OCI-LY1 (cell line): Measurements from ENCODE around the gene EPHA5.

Source experiments
- H2AFZ ChIP-seq: fragments of 200-600 bp; sonication (generic), shearing (Covaris generic); 2 replicates; pipeline ENCODE4 v1.6.0; 2014; ENCODE audit warnings: antibody characterized with exemption, mild to moderate bottlenecking, low read length
- H3F3A ChIP-seq: fragments of 200-600 bp; sonication (generic), shearing (Covaris generic); 2 replicates; pipeline ENCODE4 v1.6.0; 2014; ENCODE audit warnings: mild to moderate bottlenecking, antibody characterized with exemption, low read length, moderate library complexity; ENCODE audit not compliant: insufficient read depth
- H3K27ac ChIP-seq: fragments of 200-600 bp; sonication (generic); 2 replicates; pipeline ENCODE4 v1.5.1; 2014; ENCODE audit warnings: low read length, mixed run types, mild to moderate bottlenecking, low read depth; ENCODE audit not compliant: poor library complexity, severe bottlenecking
- H3K27me3 ChIP-seq: fragments of 200-600 bp; sonication (generic); 2 replicates; pipeline ENCODE4 v1.6.0; 2014; ENCODE audit warnings: antibody characterized with exemption, mild to moderate bottlenecking, low read length, moderate library complexity; ENCODE audit not compliant: insufficient read depth
- H3K36me3 ChIP-seq: fragments of 200-600 bp; sonication (generic); 2 replicates; pipeline ENCODE4 v1.6.1; 2014; ENCODE audit warnings: mild to moderate bottlenecking, antibody characterized with exemption, low read length, moderate library complexity, mixed read lengths; ENCODE audit not compliant: insufficient read depth
- H3K4me1 ChIP-seq: fragments of 200-600 bp; sonication (generic); 2 replicates; pipeline ENCODE4 v1.5.1; 2014; ENCODE audit warnings: mild to moderate bottlenecking, low read length, moderate library complexity; ENCODE audit not compliant: insufficient read depth, severe bottlenecking
- H3K4me2 ChIP-seq: fragments of 200-600 bp; sonication (generic), shearing (Covaris generic); 2 replicates; pipeline ENCODE4 v1.6.1; 2014; ENCODE audit warnings: low read length
- H3K4me3 ChIP-seq: fragments of 200-600 bp; sonication (generic); 2 replicates; pipeline ENCODE4 v1.5.1; 2014; ENCODE audit warnings: low read length, low read depth, mild to moderate bottlenecking, mixed read lengths; ENCODE audit not compliant: poor library complexity, severe bottlenecking
- H3K79me2 ChIP-seq: fragments of 200-600 bp; shearing (Covaris generic); 2 replicates; pipeline ENCODE4 v1.6.1; 2016; ENCODE audit warnings: mixed run types, low read length, mixed read lengths; ENCODE audit not compliant: insufficient read depth
- H3K9ac ChIP-seq: fragments of 200-600 bp; sonication (generic), shearing (Covaris generic); 2 replicates; pipeline ENCODE4 v1.6.1; 2014; ENCODE audit warnings: mild to moderate bottlenecking, low read length, mixed read lengths
- H3K9me2 ChIP-seq: fragments of 200-600 bp; sonication (generic), shearing (Covaris generic); 2 replicates; pipeline ENCODE4 v1.6.1; 2014; ENCODE audit warnings: low read depth, mild to moderate bottlenecking, low read length, mixed read lengths
- H3K9me3 ChIP-seq: fragments of 200-600 bp; shearing (Covaris generic); 2 replicates; pipeline ENCODE4 v1.6.1; 2014; ENCODE audit warnings: low read length, mixed read lengths
- H4K20me1 ChIP-seq: fragments of 200-600 bp; sonication (generic), shearing (Covaris generic); 2 replicates; pipeline ENCODE4 v1.6.0; 2016; ENCODE audit warnings: mild to moderate bottlenecking, low read length; ENCODE audit not compliant: insufficient read depth
- CTCF ChIP-seq: fragments of 200-600 bp; sonication (generic), shearing (Covaris generic); IDR thresholded peaks from 2 replicates; pipeline ENCODE4 v1.5.1; 2017; ENCODE audit warnings: mild to moderate bottlenecking, antibody characterized with exemption, low read length, moderate library complexity, mixed read lengths
- EZH2 ChIP-seq: fragments of 200-600 bp; sonication (generic), shearing (Covaris generic); IDR thresholded peaks from 2 replicates; pipeline ENCODE4 v1.8.0; 2017; ENCODE audit warnings: borderline replicate concordance, mixed run types, mild to moderate bottlenecking, antibody characterized with exemption, low read length, moderate library complexity, mixed read lengths

Gene EPHA5

DNA sequence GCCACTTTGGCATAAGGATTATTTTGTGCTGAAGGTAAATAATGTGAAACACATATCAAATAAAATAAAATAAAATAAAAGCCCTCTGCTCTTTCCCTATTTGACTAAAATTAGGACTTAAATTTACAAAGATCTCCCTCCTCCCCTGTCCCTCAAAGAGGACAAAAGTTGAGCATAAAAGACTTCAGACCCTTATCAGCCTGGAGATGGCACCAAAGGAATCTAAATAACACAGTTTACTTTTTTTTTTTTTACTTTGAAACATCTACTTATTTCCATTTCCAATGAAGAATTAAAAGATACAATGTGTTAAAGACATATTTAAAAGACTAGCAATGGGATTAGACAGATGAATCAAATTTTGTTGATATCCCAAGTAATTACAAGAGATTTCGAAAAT lies 89.7 kb downstream of the EPHA5 start:
- Histone ChIP-seq H3F3A (no peaks in the 10 kb centered on the region), H3K4me3 (no peak overlapping the region), H3K27me3 (no peaks in the 10 kb centered on the region), H3K9ac (no peak overlapping the region), H3K36me3 (no peaks in the 10 kb centered on the region), H3K4me2 (no peak overlapping the region), H3K9me2 (no peaks in the 10 kb centered on the region), H4K20me1 (no peaks in the 10 kb centered on the region), H2AFZ (no peak overlapping the region), H3K79me2 (no peaks in the 10 kb centered on the region), H3K9me3 (no peaks in the 10 kb centered on the region), H3K27ac (no peak overlapping the region), H3K4me1 (no peaks in the 10 kb centered on the region)
- TF ChIP-seq EZH2: no peak
- TF ChIP-seq CTCF: no peak

DNA sequence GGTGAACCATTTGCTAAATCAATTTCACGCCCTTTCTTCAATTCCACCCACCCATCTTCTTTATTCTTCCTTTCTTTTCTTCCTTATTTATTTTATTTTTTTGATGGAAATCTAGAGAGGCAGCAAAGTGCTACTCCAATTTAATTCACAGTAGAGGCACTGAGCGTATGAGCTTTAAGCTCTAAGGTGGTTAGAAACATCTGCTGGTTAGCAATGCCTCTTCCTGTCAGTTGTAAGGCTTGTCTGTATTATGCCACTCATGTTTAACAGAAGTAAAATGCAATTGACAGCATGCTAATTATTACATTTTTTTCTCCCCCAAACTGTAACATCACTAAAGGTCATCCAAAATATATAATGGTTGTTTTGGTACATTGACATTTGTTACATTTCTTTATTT lies 103.8 kb downstream of the EPHA5 start:
- H3K36me3 ChIP-seq: no peaks in the 10 kb centered on the region
- no peak overlapping the region for H3K27ac ChIP-seq
- no peak overlapping the region for H3K4me3 ChIP-seq
- H3K9me2 ChIP-seq: no peaks in the 10 kb centered on the region
- no peaks in the 10 kb centered on the region for H3F3A ChIP-seq
- no peaks in the 10 kb centered on the region for H4K20me1 ChIP-seq
- no peaks in the 10 kb centered on the region for H3K27me3 ChIP-seq
- H3K9ac ChIP-seq: no peak overlapping the region
- TF ChIP-seq EZH2 (no peak), CTCF (no peak)
- H3K79me2 ChIP-seq: no peaks in the 10 kb centered on the region
- H3K4me2 ChIP-seq: no peak overlapping the region
- H3K9me3 ChIP-seq: no peaks in the 10 kb centered on the region
- no peak overlapping the region for H2AFZ ChIP-seq
- no peaks in the 10 kb centered on the region for H3K4me1 ChIP-seq

GRCh38 chr4:65561164-65561563 lies 109.1 kb downstream of the EPHA5 start:
- H3K36me3 ChIP-seq: no peaks in the 10 kb centered on the region
- H3K79me2 ChIP-seq: no peaks in the 10 kb centered on the region
- H3K4me2 ChIP-seq: no peak overlapping the region
- no peaks in the 10 kb centered on the region for H3K27me3 ChIP-seq
- no peak overlapping the region for H3K9ac ChIP-seq
- no peak overlapping the region for H2AFZ ChIP-seq
- H3K27ac ChIP-seq: no peak overlapping the region
- H4K20me1 ChIP-seq: no peaks in the 10 kb centered on the region
- no peaks in the 10 kb centered on the region for H3K4me1 ChIP-seq
- no peaks in the 10 kb centered on the region for H3K9me2 ChIP-seq
- H3K9me3 ChIP-seq: no peaks in the 10 kb centered on the region
- H3K4me3 ChIP-seq: no peak overlapping the region
- TF ChIP-seq EZH2 (no peak), CTCF (no peak)
- no peaks in the 10 kb centered on the region for H3F3A ChIP-seq
